Small intestine (tissue), 7 donors: Measurements from ENCODE around the gene ZNF639. TPM values are rescaled to one million over a fixed set of nuclear protein-coding genes. Genes with fewer than 3 reads are reported as not detected.
A peak's percentile ranks its signal among the peaks of the same experiment; 100 is the strongest.

Experiments
- DNase-seq, 2 donors: peaks; one replicate each; pipeline versions ENCODE4 v3.0.0 to v3.0.0-alpha.2; 2013
- FAIRE-seq: peaks from 2 replicates; lab custom pipeline; 2012; peaks lifted over from hg19 to GRCh38; lab: Jason Lieb, UNC
- H3K27ac ChIP-seq, 3 donors: one replicate each; pipeline ENCODE4 v1.5.1; 2013; ENCODE audit warnings: low read length in 2 of 3, mild to moderate bottlenecking in 2 of 3, control low read depth in 1 of 3, inconsistent platforms in 1 of 3, low read depth in 1 of 3, moderate library complexity in 1 of 3
- H3K27me3 ChIP-seq, 3 donors: one replicate each; pipeline ENCODE4 v1.6.1; 2013; ENCODE audit warnings: low read length in 3 of 3, inconsistent platforms in 1 of 3; ENCODE audit not compliant: control insufficient read depth in 3 of 3, insufficient read depth in 3 of 3
- H3K36me3 ChIP-seq, 3 donors: one replicate each; pipeline ENCODE4 v1.6.1; 2013; ENCODE audit warnings: low read length in 3 of 3, inconsistent platforms in 1 of 3, low read depth in 1 of 3, mild to moderate bottlenecking in 1 of 3, moderate library complexity in 1 of 3; ENCODE audit not compliant: control insufficient read depth in 3 of 3, insufficient read depth in 2 of 3
- H3K4me1 ChIP-seq, 3 donors: one replicate each; pipeline ENCODE4 v1.6.1; 2013; ENCODE audit warnings: low read length in 2 of 3, inconsistent platforms in 1 of 3, low read depth in 1 of 3, mild to moderate bottlenecking in 1 of 3, moderate library complexity in 1 of 3; ENCODE audit not compliant: control insufficient read depth in 3 of 3, insufficient read depth in 2 of 3
- H3K4me3 ChIP-seq, 3 donors: one replicate each; pipeline ENCODE4 v1.5.1; 2013; ENCODE audit warnings: low read length in 3 of 3, control low read depth in 1 of 3, inconsistent platforms in 1 of 3, low read depth in 1 of 3, mild to moderate bottlenecking in 1 of 3, moderate library complexity in 1 of 3
- H3K9me3 ChIP-seq, 2 donors: one replicate each; pipeline ENCODE4 v1.6.1; 2013; ENCODE audit warnings: low read depth in 1 of 2, low read length in 1 of 2; ENCODE audit not compliant: control insufficient read depth in 2 of 2, insufficient read depth in 1 of 2
- WGBS, 3 donors: extraction: QIAGEN DNeasy Blood & Tissue Kit; methylation state at CpG; one replicate each; pipeline ENCODE4 v1.1.7; 2013; 5-methylcytosine and 5-hydroxymethylcytosine counted together
- polyA plus RNA-seq, 4 donors: library from polyadenylated mRNA; stranded (reverse) in 3 of 4; unstranded in 1 of 4; fragments of 200-250 nt in 3 of 4; fragments of 120-200 nt in 1 of 4; gene quantifications; one replicate each; pipeline versions ENCODE4 v1.2.1 to v1.2.3, GENCODE V29; 2013
- donor health status: healthy with polysubstance abuse.
- donor health status: control.
- donor health status: control.
- donor health status: Bipolar disorder and iron deficiency.
- donor health status: healthy.

ZNF639 gene
- polyA plus RNA-seq, 4 donors = 14.3 to 40.9 (median 17.7) TPM

DNA sequence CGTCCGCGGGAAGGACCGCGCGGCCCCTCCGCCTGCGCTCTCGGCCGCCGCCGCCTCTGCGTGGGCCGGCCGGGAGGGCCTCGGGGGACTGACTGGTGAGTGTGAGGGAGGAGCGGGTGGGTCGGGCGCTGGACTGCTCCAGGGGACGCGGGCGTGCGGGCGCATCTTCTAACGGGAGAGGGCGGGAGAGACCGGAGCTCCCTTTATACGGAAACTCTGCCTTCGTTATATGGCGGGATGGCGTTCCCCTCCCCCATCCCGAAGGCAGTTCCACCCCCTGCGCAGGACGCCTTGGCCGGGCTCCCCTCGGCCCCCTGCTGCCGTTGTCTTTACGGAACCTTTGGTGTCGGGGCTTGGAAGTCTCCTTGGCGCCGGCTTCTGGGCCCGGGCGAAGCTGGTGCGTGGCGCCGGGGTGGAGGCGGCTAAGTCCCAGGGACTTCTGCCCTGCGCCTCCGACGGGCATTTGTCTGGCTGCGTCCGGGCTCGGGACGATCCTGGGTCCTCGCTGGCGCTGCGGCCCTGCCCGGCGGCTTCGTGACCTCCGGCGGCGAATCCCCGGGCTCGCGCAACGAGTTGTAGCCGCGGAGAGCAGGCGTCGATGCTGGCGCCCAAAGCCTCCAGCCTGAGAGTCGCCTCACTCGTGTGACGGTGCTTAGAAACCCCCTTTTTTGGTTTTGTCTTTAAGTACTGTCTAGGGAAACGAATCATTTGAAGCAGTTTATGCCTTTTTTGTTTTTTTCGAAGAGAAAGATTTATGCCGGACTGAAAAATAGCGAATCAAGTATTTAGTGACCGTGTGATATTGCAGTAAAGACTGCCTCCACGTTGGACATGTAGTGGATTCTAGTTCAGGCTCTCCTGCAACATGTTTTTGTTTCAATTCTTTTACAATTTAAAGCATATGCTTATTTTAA lies 623 bp downstream of the ZNF639 start:
- Histone ChIP-seq H3K36me3 (peaks cover 0 to 12% (median 0%) of the 10 kb centered on the region in 3 donors), H3K4me1 (peaks cover 0 to 4% (median 0%) of the 10 kb centered on the region in 3 donors), H3K9me3 (no peaks in the 10 kb centered on the region), H3K4me3 (peak overlapping the region; percentile 90 to 98 (median 98)), H3K27ac (peak overlapping the region; percentile 89 to 97 (median 92)), H3K27me3 (no peaks in the 10 kb centered on the region)
- WGBS, 3 donors = 0 to 1% (median 0%) methylated on average over 70 to 81 of the region's 81 CpGs
- peak; percentile 61 to 87 for DNase-seq
- no peak for FAIRE-seq

DNA sequence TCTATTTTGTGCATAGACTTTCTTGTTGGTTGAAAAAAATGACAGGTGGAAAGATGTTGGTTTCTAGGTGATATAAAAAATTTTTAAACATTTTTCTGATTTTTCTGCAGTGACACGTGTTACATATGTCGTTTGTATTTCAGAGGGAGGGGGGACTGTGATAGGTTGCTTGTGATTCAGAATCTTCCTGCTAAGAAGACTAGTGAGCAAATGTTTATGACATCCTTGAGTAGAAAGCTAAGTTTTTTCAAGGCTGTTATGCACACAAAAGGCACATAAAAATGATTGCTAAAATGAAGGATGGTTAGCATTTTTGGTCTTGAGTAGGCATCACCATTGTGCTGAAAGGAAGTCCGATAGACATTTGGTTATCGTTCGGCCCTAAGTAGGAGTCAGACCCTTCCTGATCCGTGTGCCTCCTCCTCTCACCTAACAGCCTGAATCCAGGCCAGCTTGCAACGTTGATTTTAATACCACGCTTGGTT lies 1.5 kb downstream of the ZNF639 start:
- Histone ChIP-seq H3K4me1 (peaks cover 0 to 4% (median 0%) of the 10 kb centered on the region in 3 donors), H3K27ac (peak overlapping the region in 2 of 3 donors; percentile 54 to 97), H3K9me3 (no peaks in the 10 kb centered on the region), H3K4me3 (peak overlapping the region in 2 of 3 donors; percentile 90 to 98), H3K27me3 (no peaks in the 10 kb centered on the region), H3K36me3 (peaks cover 0 to 15% (median 2%) of the 10 kb centered on the region in 3 donors)
- DNase-seq (peak; percentile 8 to 30), FAIRE-seq (no peak)
- 2 to 6% (median 4%) methylated on average over 8 of the region's 8 CpGs for WGBS, 3 donors

DNA sequence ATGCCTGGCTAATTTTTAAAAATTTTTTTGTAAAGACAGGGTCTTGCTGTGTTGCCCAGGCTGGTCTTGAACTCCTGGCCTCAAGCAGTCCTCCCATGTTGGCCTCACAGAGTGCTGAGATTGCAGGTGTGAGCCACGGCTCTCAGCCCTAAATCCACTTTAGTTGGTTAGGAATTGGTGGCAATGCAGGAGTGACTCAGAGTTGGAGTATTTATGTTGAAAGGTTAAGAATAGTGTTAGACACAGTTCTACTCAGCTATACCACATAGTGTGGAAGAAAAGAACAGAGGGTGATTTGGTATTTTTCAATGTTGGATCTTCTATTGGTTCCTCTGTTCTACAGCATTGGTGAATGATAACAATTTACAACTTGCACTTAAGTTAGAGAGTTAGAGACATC lies 7.6 kb downstream of the ZNF639 start:
- Histone ChIP-seq H3K9me3 (no peaks in the 10 kb centered on the region), H3K27ac (no peak overlapping the region), H3K4me3 (no peak overlapping the region), H3K36me3 (peaks cover 12 to 36% (median 17%) of the 10 kb centered on the region in 3 donors), H3K27me3 (no peaks in the 10 kb centered on the region), H3K4me1 (no peaks in the 10 kb centered on the region)
- WGBS, 3 donors = 84 to 96% (median 87%) methylated on average over 1 of the region's 1 CpG
- DNase-seq = no peak
- FAIRE-seq = no peak

DNA sequence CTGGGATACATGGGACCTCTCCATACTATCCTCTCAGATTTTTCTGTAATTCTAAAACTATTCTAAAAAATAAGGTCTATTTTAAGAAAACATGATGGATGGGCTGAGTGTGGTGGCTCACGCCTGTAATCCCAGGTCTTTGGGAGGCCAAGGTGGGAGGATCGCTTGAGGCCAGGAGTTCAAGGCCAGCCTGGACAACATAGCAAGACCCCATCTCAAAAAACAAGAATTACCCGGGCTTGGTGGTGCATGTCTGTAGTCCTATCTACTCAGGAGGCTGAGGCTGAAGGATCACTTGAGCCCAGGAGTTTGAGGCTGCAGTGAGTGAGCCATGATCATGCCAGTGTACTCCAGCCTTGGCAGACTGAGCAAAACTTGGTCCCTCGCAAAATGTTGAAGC lies 9.4 kb downstream of the ZNF639 start:
- no peak overlapping the region for H3K4me3 ChIP-seq
- no peaks in the 10 kb centered on the region for H3K27me3 ChIP-seq
- WGBS, 3 donors = 96 to 99% (median 96%) methylated on average over 4 of the region's 4 CpGs
- peaks cover 12 to 25% (median 17%) of the 10 kb centered on the region in 3 donors for H3K36me3 ChIP-seq
- H3K9me3 ChIP-seq = no peaks in the 10 kb centered on the region
- DNase-seq = no peak
- H3K27ac ChIP-seq = no peak overlapping the region
- FAIRE-seq = no peak
- H3K4me1 ChIP-seq = no peaks in the 10 kb centered on the region

DNA sequence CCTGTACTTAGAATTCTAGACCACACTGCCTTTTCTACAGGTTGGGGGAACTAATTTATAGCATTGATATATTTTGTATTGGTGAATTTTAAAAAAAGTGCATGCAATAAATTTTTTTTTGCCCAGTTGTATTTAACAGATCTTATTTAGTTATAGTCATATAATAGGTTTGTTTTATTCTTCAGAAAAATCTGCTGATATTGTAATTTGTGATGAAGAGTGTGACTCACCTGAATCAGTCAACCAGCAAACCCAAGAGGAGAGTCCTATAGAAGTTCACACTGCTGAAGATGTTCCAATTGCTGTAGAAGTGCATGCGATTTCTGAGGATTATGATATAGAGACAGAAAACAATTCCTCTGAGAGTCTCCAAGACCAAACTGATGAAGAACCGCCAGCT lies 10.3 kb downstream of the ZNF639 start:
- Histone ChIP-seq H3K27ac (no peak overlapping the region), H3K36me3 (peaks cover 12 to 27% (median 17%) of the 10 kb centered on the region in 3 donors), H3K4me3 (no peak overlapping the region), H3K4me1 (no peaks in the 10 kb centered on the region), H3K27me3 (no peaks in the 10 kb centered on the region), H3K9me3 (no peaks in the 10 kb centered on the region)
- 88 to 94% (median 92%) methylated on average over 2 of the region's 2 CpGs for WGBS, 3 donors
- DNase-seq (no peak), FAIRE-seq (no peak)

DNA sequence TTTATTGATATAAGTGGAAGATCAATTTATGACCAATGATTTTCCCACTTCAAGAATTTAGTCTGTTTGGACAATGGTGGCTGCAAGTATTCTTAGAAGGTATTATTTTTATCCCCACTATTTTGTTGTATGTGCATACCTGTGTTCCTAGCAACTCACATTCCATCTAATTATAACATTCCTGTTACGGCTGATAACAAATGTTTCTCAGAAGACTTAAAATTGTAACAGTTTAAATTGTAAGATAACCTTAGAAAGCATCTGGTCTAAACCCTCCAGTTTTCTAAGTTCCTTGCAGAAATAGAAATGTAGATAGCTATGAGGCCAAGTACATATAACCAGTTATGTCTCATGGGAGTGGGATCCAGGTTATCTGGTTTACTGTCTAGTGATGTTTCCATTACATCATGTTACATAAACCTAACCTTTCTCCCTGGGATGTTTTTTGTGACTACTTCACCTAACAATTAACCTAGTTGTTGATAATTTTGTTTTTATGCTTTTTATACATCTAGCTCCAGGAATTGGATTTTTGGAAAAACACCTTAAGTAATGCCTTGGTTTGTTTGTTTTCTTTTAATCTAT lies 13.6 kb downstream of the ZNF639 start:
- peaks cover 5 to 20% (median 7%) of the 10 kb centered on the region in 3 donors for H3K36me3 ChIP-seq
- FAIRE-seq = no peak
- 41 to 55% (median 46%) methylated on average over 1 of the region's 1 CpG for WGBS, 3 donors

DNA sequence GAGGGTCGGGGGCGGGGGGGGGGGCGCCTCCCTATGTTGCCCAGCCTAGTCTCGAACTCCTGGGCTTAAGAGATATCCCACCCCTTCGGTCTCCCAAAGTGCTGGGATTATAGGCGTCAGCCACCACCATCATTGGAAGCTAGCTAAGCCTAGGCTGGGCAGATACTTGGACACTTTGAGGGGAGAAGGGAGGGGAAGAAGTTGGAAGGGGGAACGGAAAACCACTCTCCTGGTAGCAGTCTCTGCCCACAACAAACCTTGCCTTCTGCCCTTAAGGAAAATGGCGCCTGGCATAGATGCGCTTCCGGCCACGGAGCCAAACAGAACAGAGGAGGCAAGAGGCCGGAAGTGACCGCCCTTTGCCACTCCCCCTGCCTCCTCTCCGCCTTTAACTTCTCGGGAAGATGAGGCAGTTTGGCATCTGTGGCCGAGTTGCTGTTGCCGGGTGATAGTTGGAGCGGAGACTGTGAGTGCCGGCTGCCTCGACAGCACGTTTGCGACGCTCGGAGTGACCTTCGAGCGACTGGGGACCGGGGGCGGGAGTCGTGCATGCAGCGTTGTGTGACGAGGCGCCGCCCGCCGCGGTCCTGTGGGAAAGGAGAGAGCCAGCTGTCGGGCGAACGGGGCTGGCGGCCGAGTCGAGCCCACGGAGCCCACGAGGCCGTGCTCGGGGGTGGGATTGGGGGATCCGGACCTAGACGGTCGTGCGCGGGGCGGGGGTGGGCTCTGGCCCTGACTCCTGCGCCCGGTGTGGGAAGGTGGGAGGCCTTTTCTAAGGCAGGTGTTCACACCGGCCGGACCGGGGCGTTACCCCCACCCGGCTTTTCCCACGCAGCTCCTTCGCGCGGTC lies 24.7 kb downstream of the ZNF639 start, which contains the start of gene MFN1:
TSS of gene MFN1 (plus strand) at position 365 of the 850 bp plus-strand sequence. CDS start 1,143 bp downstream, outside the sequence.
- peak; percentile 72 for FAIRE-seq
- WGBS, 3 donors = 0 to 1% (median 0%) methylated on average over 42 to 63 of the region's 63 CpGs

More for the DNA sequence above, 13.6 kb downstream of the ZNF639 start:
- H3K27ac ChIP-seq = no peak overlapping the region
- H3K27me3 ChIP-seq = no peaks in the 10 kb centered on the region
- no peaks in the 10 kb centered on the region for H3K4me1 ChIP-seq
- H3K4me3 ChIP-seq = no peak overlapping the region
- DNase-seq = no peak
- H3K9me3 ChIP-seq = no peaks in the 10 kb centered on the region

More for the DNA sequence above, 24.7 kb downstream of the ZNF639 start, which contains the start of gene MFN1:
- Histone ChIP-seq H3K4me1 (peaks cover 0 to 3% (median 0%) of the 10 kb centered on the region in 3 donors), H3K27ac (peak within 1 kb of the TSS; percentile 75 to 96 (median 80)), H3K36me3 (peaks cover 3 to 12% (median 6%) of the 10 kb centered on the region in 3 donors), H3K4me3 (peak within 1 kb of the TSS; percentile 69 to 97 (median 82)), H3K9me3 (no peaks in the 10 kb centered on the region), H3K27me3 (no peaks in the 10 kb centered on the region)
- peak; percentile 97 for DNase-seq
